A673 (cell line): ENCODE measurements around the gene ZNF76. TPM values are rescaled to one million over a fixed set of nuclear protein-coding genes. Genes with fewer than 3 reads are reported as not detected.

Source experiments
- BruUV-seq: library from RNA; stranded (reverse); fragments of 400-500 nt; replicated peaks from 2 replicates; lab custom pipeline; 2021; lab: Mats Ljungman, UMichigan
- CTCF ChIA-PET: fragments of 300-600 bp; sonication (Branson Sonifier 250); formaldehyde crosslinking; loops from one replicate; lab custom pipeline; 2022; ENCODE audit warnings: antibody characterized with exemption; lab: Charles Lee
- POLR2A ChIA-PET: fragments of 300-600 bp; sonication (Branson Sonifier 250); formaldehyde crosslinking; loops from one replicate; lab custom pipeline; 2022; ENCODE audit warnings: antibody characterized with exemption; ENCODE audit not compliant: low non-redundant PET; lab: Charles Lee
- DNase-seq: peaks from one replicate; pipeline ENCODE4 v3.0.0-alpha.2; 2015; ENCODE audit warnings: low spot score
- H3K27ac ChIP-seq: fragments of 200-600 bp; sonication (generic); 2 replicates; pipeline ENCODE4 v1.5.1; 2016; ENCODE audit warnings: mixed run types, low read depth, mild to moderate bottlenecking, mixed read lengths, antibody characterized with exemption, low read length; ENCODE audit not compliant: poor library complexity, severe bottlenecking
- H3K27me3 ChIP-seq: fragments of 200-600 bp; sonication (generic); replicated peaks from 2 replicates; pipeline ENCODE4 v1.6.1; 2017; ENCODE audit warnings: mixed run types, low read depth, mild to moderate bottlenecking, mixed read lengths, antibody characterized with exemption, low read length; ENCODE audit not compliant: insufficient read depth, poor library complexity
- H3K36me3 ChIP-seq: fragments of 200-600 bp; sonication (generic); 2 replicates; pipeline ENCODE4 v1.6.1; 2016; ENCODE audit warnings: mixed run types, mild to moderate bottlenecking, mixed read lengths, antibody characterized with exemption, low read length; ENCODE audit not compliant: insufficient read depth, poor library complexity, severe bottlenecking
- H3K4me1 ChIP-seq: fragments of 200-600 bp; sonication (generic); 2 replicates; pipeline ENCODE4 v1.6.1; 2017; ENCODE audit warnings: mixed run types, mild to moderate bottlenecking, mixed read lengths, antibody characterized with exemption, low read length; ENCODE audit not compliant: insufficient read depth, poor library complexity, severe bottlenecking
- H3K4me3 ChIP-seq: fragments of 200-600 bp; sonication (generic); 2 replicates; pipeline ENCODE4 v1.5.1; 2016; ENCODE audit warnings: low read depth, mixed run types, mild to moderate bottlenecking, mixed read lengths, low read length; ENCODE audit not compliant: poor library complexity, severe bottlenecking
- H3K9me3 ChIP-seq: fragments of 200-600 bp; sonication (generic); 2 replicates; pipeline ENCODE4 v1.6.1; 2016; ENCODE audit warnings: mixed run types, low read depth, mild to moderate bottlenecking, mixed read lengths, antibody characterized with exemption, low read length; ENCODE audit not compliant: poor library complexity, severe bottlenecking
- EZH2 ChIP-seq: fragments of 200-600 bp; sonication (generic); IDR thresholded peaks from 2 replicates; pipeline ENCODE4 v1.6.1; 2017; ENCODE audit warnings: borderline replicate concordance, low read depth, mild to moderate bottlenecking, mixed read lengths, antibody characterized with exemption, low read length; ENCODE audit not compliant: poor library complexity, severe bottlenecking
- intact Hi-C: fragments of 100-400 bp; cut with micrococcal nuclease; formaldehyde crosslinking; loops from one replicate; pipeline ENCODE4 v1.10.0; 2022; ENCODE audit not compliant: unreplicated experiment
- total RNA-seq: library from RNA; stranded (reverse); gene quantifications from 2 replicates; pipeline ENCODE4 v1.2.3, GENCODE V29; 2021
- TF ChIP-seq, protein P1 (sequence below): fragments of 300-800, 200-600 bp; sonication (generic); conservative IDR thresholded peaks from 2 replicates; pipeline ENCODE4 v1.5.1; 2017; ENCODE audit warnings: low read depth, mild to moderate bottlenecking, antibody characterized with exemption, low read length, moderate library complexity, mixed read lengths

ZNF76 gene
- total RNA-seq, 1 experiment from 2014 or later, result 28.7 TPM

DNA sequence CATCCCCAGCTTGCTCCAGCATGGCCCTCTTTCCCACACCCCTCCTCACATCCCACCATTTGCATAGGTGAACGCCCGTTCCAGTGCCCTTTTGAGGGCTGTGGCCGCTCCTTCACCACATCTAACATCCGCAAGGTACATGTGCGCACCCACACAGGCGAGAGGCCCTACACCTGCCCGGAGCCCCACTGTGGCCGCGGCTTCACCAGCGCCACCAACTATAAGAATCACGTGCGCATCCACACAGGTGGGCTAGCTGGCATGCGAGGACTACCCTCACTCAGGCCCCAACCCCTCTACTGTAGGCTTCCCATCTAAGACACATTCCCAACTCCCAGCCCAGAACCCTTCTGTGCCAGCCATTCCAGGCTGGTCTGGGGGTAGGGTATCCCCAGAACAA lies 32.0 kb downstream of the ZNF76 start:
- no TSS peak for BruUV-seq
- no peaks in the 10 kb centered on the region for H3K9me3 ChIP-seq
- TF ChIP-seq, protein P1, sequence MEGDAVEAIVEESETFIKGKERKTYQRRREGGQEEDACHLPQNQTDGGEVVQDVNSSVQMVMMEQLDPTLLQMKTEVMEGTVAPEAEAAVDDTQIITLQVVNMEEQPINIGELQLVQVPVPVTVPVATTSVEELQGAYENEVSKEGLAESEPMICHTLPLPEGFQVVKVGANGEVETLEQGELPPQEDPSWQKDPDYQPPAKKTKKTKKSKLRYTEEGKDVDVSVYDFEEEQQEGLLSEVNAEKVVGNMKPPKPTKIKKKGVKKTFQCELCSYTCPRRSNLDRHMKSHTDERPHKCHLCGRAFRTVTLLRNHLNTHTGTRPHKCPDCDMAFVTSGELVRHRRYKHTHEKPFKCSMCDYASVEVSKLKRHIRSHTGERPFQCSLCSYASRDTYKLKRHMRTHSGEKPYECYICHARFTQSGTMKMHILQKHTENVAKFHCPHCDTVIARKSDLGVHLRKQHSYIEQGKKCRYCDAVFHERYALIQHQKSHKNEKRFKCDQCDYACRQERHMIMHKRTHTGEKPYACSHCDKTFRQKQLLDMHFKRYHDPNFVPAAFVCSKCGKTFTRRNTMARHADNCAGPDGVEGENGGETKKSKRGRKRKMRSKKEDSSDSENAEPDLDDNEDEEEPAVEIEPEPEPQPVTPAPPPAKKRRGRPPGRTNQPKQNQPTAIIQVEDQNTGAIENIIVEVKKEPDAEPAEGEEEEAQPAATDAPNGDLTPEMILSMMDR, result no peak
- TF ChIP-seq EZH2, result no peak
- no peaks in the 10 kb centered on the region for H3K27me3 ChIP-seq
- ChIA-PET CTCF (no interaction called here), POLR2A (no interaction called here)
- no peak overlapping the region for H3K4me3 ChIP-seq
- H3K36me3 ChIP-seq, result peaks cover 26% of the 10 kb centered on the region
- intact Hi-C loops, result no loop called here
- H3K27ac ChIP-seq, result no peak overlapping the region
- DNase-seq, result no peak
- no peaks in the 10 kb centered on the region for H3K4me1 ChIP-seq

DNA sequence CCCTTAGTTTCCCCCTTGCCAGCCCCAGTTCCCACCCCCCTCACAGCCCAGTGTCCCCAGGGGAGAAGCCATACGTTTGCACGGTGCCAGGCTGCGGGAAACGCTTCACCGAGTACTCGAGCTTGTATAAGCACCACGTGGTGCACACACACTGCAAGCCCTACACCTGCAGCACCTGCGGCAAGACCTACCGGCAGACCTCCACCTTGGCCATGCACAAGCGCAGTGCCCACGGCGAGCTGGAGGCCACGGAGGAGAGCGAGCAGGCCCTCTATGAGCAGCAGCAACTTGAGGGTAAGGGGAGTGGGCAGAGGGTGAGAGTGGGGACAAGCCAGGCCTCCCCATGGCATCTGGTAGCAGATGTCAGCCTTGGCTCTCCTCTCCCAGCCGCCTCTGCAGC lies 33.0 kb downstream of the ZNF76 start:
- no TSS peak for BruUV-seq
- CTCF ChIA-PET, result no interaction called here
- no peak overlapping the region for H3K4me3 ChIP-seq
- TF ChIP-seq, protein P1, result no peak
- TF ChIP-seq EZH2, result no peak
- intact Hi-C loops, result no loop called here
- H3K27ac ChIP-seq, result no peak overlapping the region
- H3K9me3 ChIP-seq, result no peaks in the 10 kb centered on the region
- POLR2A ChIA-PET, result no interaction called here
- peaks cover 25% of the 10 kb centered on the region for H3K36me3 ChIP-seq
- H3K4me1 ChIP-seq, result no peaks in the 10 kb centered on the region
- no peak for DNase-seq
- no peaks in the 10 kb centered on the region for H3K27me3 ChIP-seq

DNA sequence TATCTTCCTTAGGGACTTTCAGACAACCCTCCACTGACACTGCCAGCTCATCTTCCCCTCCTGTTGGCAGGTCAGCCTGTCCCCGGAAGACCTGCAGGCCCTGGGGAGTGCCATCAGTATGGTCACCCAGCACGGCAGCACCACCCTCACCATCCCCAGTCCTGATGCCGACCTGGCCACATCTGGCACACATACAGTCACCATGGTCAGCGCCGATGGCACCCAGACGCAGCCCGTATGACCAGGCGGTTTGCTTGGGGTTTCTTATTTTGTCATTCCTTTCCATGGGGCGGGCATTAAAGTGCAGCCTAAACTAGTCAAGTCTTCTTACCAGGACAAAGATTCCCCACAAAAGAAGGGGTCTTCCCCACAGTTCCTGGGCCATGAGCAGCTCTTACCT lies 34.1 kb downstream of the ZNF76 start:
- Histone ChIP-seq H3K4me1 (no peaks in the 10 kb centered on the region), H3K27ac (no peak overlapping the region), H3K9me3 (no peaks in the 10 kb centered on the region), H3K4me3 (no peak overlapping the region), H3K27me3 (no peaks in the 10 kb centered on the region), H3K36me3 (peaks cover 16% of the 10 kb centered on the region)
- no TSS peak for BruUV-seq
- intact Hi-C loops, result loop anchor here (1.0 kb wide), 1 partner anchor 156 kb away; no protein-coding TSS in a partner anchor
- TF ChIP-seq, protein P1, result no peak
- TF ChIP-seq EZH2, result no peak
- no peak for DNase-seq
- CTCF ChIA-PET, result interaction anchor here (0.8 to 1.0 kb wide), 2 partner anchors 25 to 155 kb away, joined by 3 read pairs; no protein-coding TSS in a partner anchor
- POLR2A ChIA-PET, result no interaction called here
